Measurements from ENCODE around the gene PRR13. TPM values are rescaled to one million over a fixed set of nuclear protein-coding genes. Genes with fewer than 3 reads are reported as not detected.

The PRR13 gene
- total and polyA plus RNA-seq, 2 of the 13 experiments (the other 11 are each of a cell fraction or from before 2014, with no cell fraction given) = 65.0 to 102 TPM

DNA sequence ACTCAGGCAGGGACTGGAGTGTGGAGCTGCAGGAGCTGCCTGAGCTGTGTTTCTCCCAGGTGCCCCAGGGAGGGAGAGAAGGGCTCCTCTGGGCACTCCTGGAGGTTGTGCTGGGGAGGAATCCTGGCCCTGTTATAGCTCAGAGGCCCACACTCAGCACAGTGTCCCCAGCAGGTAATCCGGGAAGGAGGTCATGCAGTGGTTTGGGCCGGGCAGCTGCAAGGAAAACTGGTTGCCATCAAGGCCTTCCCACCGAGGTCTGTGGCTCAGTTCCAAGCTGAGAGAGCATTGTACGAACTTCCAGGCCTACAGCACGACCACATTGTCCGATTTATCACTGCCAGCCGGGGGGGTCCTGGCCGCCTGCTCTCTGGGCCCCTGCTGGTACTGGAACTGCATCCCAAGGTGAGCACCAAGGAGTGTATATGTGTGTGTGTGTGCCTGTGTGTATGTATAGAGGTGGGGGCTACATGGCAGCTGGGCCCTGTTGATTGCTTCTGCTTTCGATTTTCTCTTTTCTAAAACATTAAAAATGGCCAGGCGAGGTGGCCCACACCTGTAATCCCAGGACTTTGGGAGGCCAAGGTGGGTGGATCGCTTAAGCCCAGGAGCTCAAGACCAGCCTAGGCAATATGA, 15.9 kb upstream of the PRR13 start:
- H3K27me3 ChIP-seq (ENCODE audit: control insufficient read depth in 1 of 2, insufficient read depth in 2 of 2, low read length in 2 of 2) = 0 out of 5 replicates have a peak, but pooled peaks cover 0 to 4% of the 10 kb centered on the region in 2 experiments
- peak; percentile 60 for ATAC-seq
- peak overlapping the region; percentile 77 for H2AFZ ChIP-seq (ENCODE audit: low read length)
- DNase-seq (ENCODE audit: low spot score) = no peak
- H3K4me1 ChIP-seq (ENCODE audit: insufficient read depth, low read length) = peaks cover 54% of the 10 kb centered on the region
- ChIA-PET POLR2A (interaction anchor here (1.0 to 1.7 kb wide), 3 partner anchors 16 to 104 kb away, joined by 4 to 12 read pairs (median 8); partner anchors contain the start of genes AAAS and PRR13), CTCF (ENCODE audit: low intra/inter-chr PET ratio, low total read pairs) (no interaction called here)
- no peaks in the 10 kb centered on the region for H3K79me2 ChIP-seq (ENCODE audit: insufficient read depth, low read length)
- H3K4me3 ChIP-seq (replicated peaks in 1 of 3; ENCODE audit: insufficient read depth in 1 of 3, low read depth in 2 of 3, low read length in 3 of 3) = peak overlapping the region in 2 of 3 experiments; percentile 25 to 56; a peak in 3 of 6 replicates
- WGBS (ENCODE audit: low lambda C conversion rate) = 52% methylated on average over 6 of the region's 11 CpGs
- H3K4me2 ChIP-seq (ENCODE audit: low read depth, low read length) = peak overlapping the region; percentile 67
- no peaks in the 10 kb centered on the region for H3K9me3 ChIP-seq (ENCODE audit: low read length)
- in situ Hi-C loops (cut with HindIII; ENCODE audit: extremely low pct_ligation_motif_present, low pct_unique_long_range_greater_than_20kb) = no loop called here
- no peaks in the 10 kb centered on the region for H3K36me3 ChIP-seq (replicated peaks in 1 of 2; ENCODE audit: control insufficient read depth in 1 of 2, insufficient read depth in 2 of 2, low read length in 2 of 2)
- no TSS peak for BruUV-seq (replicated peaks)
- FAIRE-seq = no peak
- no peak overlapping the region for H3K27ac ChIP-seq (ENCODE audit: extremely low read length, insufficient read depth, low read length)
- intact Hi-C loops (cut with micrococcal nuclease; ENCODE audit: unreplicated experiment) = no loop called here
- H3K9ac ChIP-seq (ENCODE audit: insufficient read depth, low read depth, low read length) = peak overlapping the region; percentile 61
- no peaks in the 10 kb centered on the region for H4K20me1 ChIP-seq (ENCODE audit: insufficient read depth, low read length)
- TF ChIP-seq, protein P1, sequence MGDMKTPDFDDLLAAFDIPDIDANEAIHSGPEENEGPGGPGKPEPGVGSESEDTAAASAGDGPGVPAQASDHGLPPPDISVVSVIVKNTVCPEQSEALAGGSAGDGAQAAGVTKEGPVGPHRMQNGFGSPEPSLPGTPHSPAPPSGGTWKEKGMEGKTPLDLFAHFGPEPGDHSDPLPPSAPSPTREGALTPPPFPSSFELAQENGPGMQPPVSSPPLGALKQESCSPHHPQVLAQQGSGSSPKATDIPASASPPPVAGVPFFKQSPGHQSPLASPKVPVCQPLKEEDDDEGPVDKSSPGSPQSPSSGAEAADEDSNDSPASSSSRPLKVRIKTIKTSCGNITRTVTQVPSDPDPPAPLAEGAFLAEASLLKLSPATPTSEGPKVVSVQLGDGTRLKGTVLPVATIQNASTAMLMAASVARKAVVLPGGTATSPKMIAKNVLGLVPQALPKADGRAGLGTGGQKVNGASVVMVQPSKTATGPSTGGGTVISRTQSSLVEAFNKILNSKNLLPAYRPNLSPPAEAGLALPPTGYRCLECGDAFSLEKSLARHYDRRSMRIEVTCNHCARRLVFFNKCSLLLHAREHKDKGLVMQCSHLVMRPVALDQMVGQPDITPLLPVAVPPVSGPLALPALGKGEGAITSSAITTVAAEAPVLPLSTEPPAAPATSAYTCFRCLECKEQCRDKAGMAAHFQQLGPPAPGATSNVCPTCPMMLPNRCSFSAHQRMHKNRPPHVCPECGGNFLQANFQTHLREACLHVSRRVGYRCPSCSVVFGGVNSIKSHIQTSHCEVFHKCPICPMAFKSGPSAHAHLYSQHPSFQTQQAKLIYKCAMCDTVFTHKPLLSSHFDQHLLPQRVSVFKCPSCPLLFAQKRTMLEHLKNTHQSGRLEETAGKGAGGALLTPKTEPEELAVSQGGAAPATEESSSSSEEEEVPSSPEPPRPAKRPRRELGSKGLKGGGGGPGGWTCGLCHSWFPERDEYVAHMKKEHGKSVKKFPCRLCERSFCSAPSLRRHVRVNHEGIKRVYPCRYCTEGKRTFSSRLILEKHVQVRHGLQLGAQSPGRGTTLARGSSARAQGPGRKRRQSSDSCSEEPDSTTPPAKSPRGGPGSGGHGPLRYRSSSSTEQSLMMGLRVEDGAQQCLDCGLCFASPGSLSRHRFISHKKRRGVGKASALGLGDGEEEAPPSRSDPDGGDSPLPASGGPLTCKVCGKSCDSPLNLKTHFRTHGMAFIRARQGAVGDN (CRISPR knock-in tag; IDR thresholded peaks at IDR 0.05) = peak; percentile 58
- TF ChIP-seq PHF8 (CRISPR knock-in tag; IDR thresholded peaks at IDR 0.05) = peak; percentile 28; the same call in 1 of the 2 replicates
- TF ChIP-seq SMC3 (IDR thresholded peaks at IDR 0.05; ENCODE audit: low read length) = no peak

Data from HepG2 (cell line).